Tibial nerve (tissue), 4 donors: Measurements from ENCODE around the gene UBE2I. TPM values are rescaled to one million over a fixed set of nuclear protein-coding genes. Genes with fewer than 3 reads are reported as not detected.

ENCODE experiments used
- DNase-seq, 2 donors: peaks; one replicate each; pipeline ENCODE4 v3.0.0-alpha.2; 2019; ENCODE audit warnings: low spot score in 2 of 2
- H3K27ac ChIP-seq, 4 donors: fragments of 200-600 bp; sonication (generic) in 3 of 4; one replicate each; pipeline ENCODE4 v1.5.1; 2017 to 2019; ENCODE audit warnings: mild to moderate bottlenecking in 1 of 4
- H3K27me3 ChIP-seq, 2 donors: fragments of 200-600 bp; sonication (generic) in 1 of 2; one replicate each; pipeline versions ENCODE4 v1.5.1 to v1.6.0; 2017 to 2019
- H3K36me3 ChIP-seq, 3 donors: fragments of 200-600 bp; sonication (generic); one replicate each; pipeline ENCODE4 v1.5.1; 2018 to 2019
- H3K4me1 ChIP-seq, 4 donors: fragments of 200-600 bp; sonication (generic) in 3 of 4; one replicate each; pipeline ENCODE4 v1.5.1; 2017 to 2019
- H3K4me3 ChIP-seq, 4 donors: fragments of 200-600 bp; sonication (generic) in 3 of 4; one replicate each; pipeline ENCODE4 v1.5.1; 2017 to 2019; ENCODE audit warnings: mild to moderate bottlenecking in 1 of 4, moderate library complexity in 1 of 4
- H3K9me3 ChIP-seq, 4 donors: fragments of 200-600 bp; sonication (generic) in 3 of 4; one replicate each; pipeline ENCODE4 v1.5.1; 2017 to 2019
- CTCF ChIP-seq, 5 experiments: fragments of 200-600 bp in 3 of 5; fragments of 450-650 bp in 2 of 5; sonication (generic) in 3 of 5; IDR thresholded peaks; one replicate each; pipeline ENCODE4 v1.5.1; 2016 to 2019; ENCODE audit warnings: antibody characterized with exemption in 5 of 5, mild to moderate bottlenecking in 3 of 5, moderate library complexity in 2 of 5
- EP300 ChIP-seq, 2 donors: sonication (generic); formaldehyde crosslinking; IDR thresholded peaks; one replicate each; pipeline ENCODE4 v1.6.1; 2017; ENCODE audit warnings: antibody characterized with exemption in 2 of 2, mild to moderate bottlenecking in 1 of 2
- POLR2A ChIP-seq, 2 donors: fragments of 450-650 bp; IDR thresholded peaks; one replicate each; pipeline ENCODE4 v1.6.1; 2017; ENCODE audit warnings: antibody characterized with exemption in 2 of 2, mild to moderate bottlenecking in 2 of 2, moderate library complexity in 2 of 2
- WGBS, 2 donors: methylation state at CpG; one replicate each; pipeline ENCODE4 v1.1.5; 2018; 5-methylcytosine and 5-hydroxymethylcytosine counted together
- total RNA-seq, 4 donors: library from RNA; depleted of rRNA; stranded (reverse); fragments of >200 nt; gene quantifications; one replicate each; pipeline ENCODE4 v1.1.0, GENCODE V29; 2016

The UBE2I gene
- total RNA-seq, 4 donors from 2014 or later = 87.3 to 161 (median 111) TPM

- Histone ChIP-seq H3K4me3 (no peak overlapping the region), H3K27ac (no peak overlapping the region), H3K36me3 (peaks cover 5 to 96% (median 49%) of the 10 kb centered on the region in 3 donors), H3K27me3 (no peaks in the 10 kb centered on the region), H3K9me3 (no peaks in the 10 kb centered on the region), H3K4me1 (peaks cover 0 to 21% (median 2%) of the 10 kb centered on the region in 4 donors)
- TF ChIP-seq EP300 (IDR thresholded peaks at IDR 0.05) (no peak), POLR2A (IDR thresholded peaks at IDR 0.05) (no peak), CTCF (IDR thresholded peaks at IDR 0.05) (no peak)
- DNase-seq = no peak
- WGBS, 2 donors = 81 to 85% methylated on average over 9 of the region's 9 CpGs
Observed at GRCh38 chr16:1318268-1318545, 8.8 kb downstream of the UBE2I start.

GRCh38 chr16:1319041-1319440 is 9.6 kb downstream of the UBE2I start:
- TF ChIP-seq CTCF (IDR thresholded peaks at IDR 0.05) = no peak
- TF ChIP-seq EP300 (IDR thresholded peaks at IDR 0.05) = no peak
- TF ChIP-seq POLR2A (IDR thresholded peaks at IDR 0.05) = no peak
- no peak overlapping the region for H3K4me3 ChIP-seq
- H3K27me3 ChIP-seq = no peaks in the 10 kb centered on the region
- H3K9me3 ChIP-seq = no peaks in the 10 kb centered on the region
- DNase-seq = no peak
- H3K36me3 ChIP-seq = peaks cover 5 to 100% (median 49%) of the 10 kb centered on the region in 3 donors
- peaks cover 0 to 21% (median 2%) of the 10 kb centered on the region in 4 donors for H3K4me1 ChIP-seq
- 88% methylated on average over 29 to 33 of the region's 33 CpGs for WGBS, 2 donors
- no peak overlapping the region for H3K27ac ChIP-seq

GRCh38 chr16:1320097-1320496 is 10.7 kb downstream of the UBE2I start:
- H3K4me3 ChIP-seq = no peak overlapping the region
- no peaks in the 10 kb centered on the region for H3K9me3 ChIP-seq
- WGBS, 2 donors = 85% methylated on average over 12 of the region's 12 CpGs
- H3K4me1 ChIP-seq = peaks cover 0 to 10% (median 2%) of the 10 kb centered on the region in 4 donors
- no peaks in the 10 kb centered on the region for H3K27me3 ChIP-seq
- no peak for DNase-seq
- peaks cover 5 to 100% (median 52%) of the 10 kb centered on the region in 3 donors for H3K36me3 ChIP-seq
- no peak overlapping the region for H3K27ac ChIP-seq
- TF ChIP-seq POLR2A (IDR thresholded peaks at IDR 0.05) (no peak), EP300 (IDR thresholded peaks at IDR 0.05) (no peak), CTCF (IDR thresholded peaks at IDR 0.05) (no peak)

- 85% methylated on average over 14 to 20 of the region's 22 CpGs for WGBS, 2 donors
Observed at GRCh38 chr16:1320658-1321240, 11.3 kb downstream of the UBE2I start.

More at GRCh38 chr16:1320658-1321240, 11.3 kb downstream of the UBE2I start:
- Histone ChIP-seq H3K9me3 (no peaks in the 10 kb centered on the region), H3K36me3 (peaks cover 5 to 100% (median 55%) of the 10 kb centered on the region in 3 donors), H3K27ac (no peak overlapping the region), H3K4me3 (no peak overlapping the region), H3K27me3 (no peaks in the 10 kb centered on the region), H3K4me1 (peaks cover 0 to 9% (median 2%) of the 10 kb centered on the region in 4 donors)
- TF ChIP-seq POLR2A (IDR thresholded peaks at IDR 0.05) (no peak), CTCF (IDR thresholded peaks at IDR 0.05) (no peak), EP300 (IDR thresholded peaks at IDR 0.05) (no peak)
- no peak for DNase-seq
